Mucosa of rectum (tissue), 2 donors: ENCODE measurements around the gene KCNQ2.

Source experiments
- H3K27ac ChIP-seq, 2 donors: one replicate each; pipeline ENCODE4 v1.7.0; 2013; ENCODE audit warnings: inconsistent platforms in 2 of 2, low read depth in 2 of 2, low read length in 2 of 2
- H3K27me3 ChIP-seq, 2 donors: one replicate each; pipeline ENCODE4 v1.7.0; 2013; ENCODE audit warnings: low read length in 2 of 2; ENCODE audit not compliant: control insufficient read depth in 2 of 2, insufficient read depth in 2 of 2
- H3K36me3 ChIP-seq, 2 donors: one replicate each; pipeline ENCODE4 v1.7.0; 2013; ENCODE audit warnings: low read length in 2 of 2; ENCODE audit not compliant: control insufficient read depth in 2 of 2, insufficient read depth in 2 of 2
- H3K4me1 ChIP-seq, 2 donors: one replicate each; pipeline ENCODE4 v1.7.0; 2013; ENCODE audit warnings: low read length in 2 of 2, mild to moderate bottlenecking in 1 of 2; ENCODE audit not compliant: control insufficient read depth in 2 of 2, insufficient read depth in 2 of 2
- H3K4me3 ChIP-seq, 2 donors: one replicate each; pipeline ENCODE4 v1.7.0; 2013; ENCODE audit warnings: low read length in 2 of 2
- H3K9ac ChIP-seq, 2 donors: one replicate each; pipeline ENCODE4 v1.7.0; 2013; ENCODE audit warnings: low read length in 2 of 2, low read depth in 1 of 2, mild to moderate bottlenecking in 1 of 2
- H3K9me3 ChIP-seq, 2 donors: one replicate each; pipeline ENCODE4 v1.7.0; 2013; ENCODE audit warnings: low read length in 2 of 2; ENCODE audit not compliant: control insufficient read depth in 2 of 2
- donor health status: healthy.
- donor health status: Normal muscosa, but diverticular disease.

KCNQ2 gene

DNA sequence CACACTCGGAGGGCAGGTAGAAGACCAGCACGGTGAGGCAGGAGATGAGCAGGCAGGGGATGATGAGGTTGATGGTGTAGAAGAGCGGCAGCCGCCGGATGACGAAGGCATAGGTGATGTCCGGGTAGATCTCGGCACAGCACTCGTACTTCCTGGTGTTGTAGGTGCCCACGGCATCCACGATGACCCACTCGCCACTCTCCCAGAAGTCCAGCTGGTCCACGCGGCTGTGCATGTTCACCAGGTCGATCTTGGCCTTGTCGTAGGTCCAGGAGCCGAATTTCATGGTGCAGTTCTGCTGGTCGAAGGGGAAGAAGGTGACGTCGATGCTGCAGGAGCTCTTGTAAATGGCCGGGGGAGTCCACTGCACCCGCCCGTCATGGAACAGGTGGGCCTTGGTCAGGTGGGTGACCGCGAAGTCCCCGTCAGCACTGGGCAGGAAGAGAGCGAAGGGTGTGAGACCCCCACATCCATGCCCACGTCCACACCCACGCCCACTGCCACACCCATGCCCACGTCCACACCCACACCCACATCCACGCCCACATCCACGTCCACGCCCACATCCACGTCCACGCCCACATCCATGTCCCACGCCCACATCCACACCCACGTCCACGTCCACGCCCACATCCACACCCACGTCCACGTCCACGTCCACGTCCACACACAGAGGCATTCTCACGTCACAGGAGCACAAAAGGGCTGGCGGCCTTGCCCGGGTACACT lies 121.7 kb downstream of the KCNQ2 start:
- Histone ChIP-seq H3K9me3 (no peaks in the 10 kb centered on the region), H3K36me3 (no peaks in the 10 kb centered on the region), H3K4me3 (no peak overlapping the region), H3K27me3 (no peaks in the 10 kb centered on the region), H3K4me1 (no peaks in the 10 kb centered on the region), H3K27ac (no peak overlapping the region), H3K9ac (no peak overlapping the region)
